IMR-90 (cell line): Measurements from ENCODE around the gene GABRB1.

Source experiments
- CTCF ChIP-seq: conservative IDR thresholded peaks from 2 replicates; pipeline ENCODE4 v1.5.1; 2012; ENCODE audit warnings: mild to moderate bottlenecking, low read depth, low read length, improper control_type of control experiment
- FOS ChIP-seq: fragments of 150-350 bp; IDR thresholded peaks from 2 replicates; pipeline ENCODE4 v1.6.1; 2016; ENCODE audit warnings: low read depth, low read length
- POLR2A ChIP-seq: IDR thresholded peaks from 2 replicates; pipeline ENCODE4 v1.6.1; 2012; ENCODE audit warnings: mild to moderate bottlenecking, low read depth, low read length
- RFX5 ChIP-seq: IDR thresholded peaks from 2 replicates; pipeline ENCODE4 v1.8.0; 2012; ENCODE audit warnings: low read depth, mild to moderate bottlenecking, low read length, moderate library complexity
- SMC3 ChIP-seq: fragments of 150-350 bp; IDR thresholded peaks from 2 replicates; pipeline ENCODE4 v1.6.1; 2016; ENCODE audit warnings: low read depth, mild to moderate bottlenecking, antibody characterized with exemption, low read length, moderate library complexity
- USF2 ChIP-seq: fragments of 150-350 bp; IDR thresholded peaks from 2 replicates; pipeline ENCODE4 v1.6.1; 2017; ENCODE audit warnings: mild to moderate bottlenecking, antibody characterized with exemption, low read length, low read depth

DNA sequence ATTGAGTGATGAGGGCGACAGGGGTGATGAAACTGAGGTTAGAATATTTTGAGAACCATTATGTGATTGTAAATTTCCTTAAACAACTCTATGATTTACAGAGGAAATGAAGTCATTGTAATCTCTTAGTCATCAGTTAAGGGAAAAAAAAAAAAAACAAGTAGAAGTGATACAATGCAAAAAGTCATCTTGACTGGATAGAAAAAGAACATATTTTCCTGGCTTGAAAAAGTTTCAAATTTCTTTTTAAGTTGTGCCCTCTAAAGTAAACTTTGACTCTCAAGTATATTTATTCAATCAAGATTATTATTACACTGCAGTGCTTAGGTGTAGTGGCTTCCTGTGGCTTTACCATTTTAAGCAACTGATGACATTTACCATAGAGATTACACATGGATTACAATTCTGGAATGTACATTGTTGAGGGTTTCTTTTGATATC, 40.6 kb downstream of the GABRB1 start:
- TF ChIP-seq CTCF: no peak
- no peak for TF ChIP-seq POLR2A
- peak; percentile 55; the same call in 1 of the 2 replicates for TF ChIP-seq FOS
- TF ChIP-seq SMC3: no peak
- TF ChIP-seq RFX5: no peak
- no peak for TF ChIP-seq USF2
